Measurements from ENCODE around the gene ANKRD63.
A peak's percentile ranks its signal among the peaks of the same experiment; 100 is the strongest.

Gene ANKRD63

GRCh38 chr15:40282869-40283614, at the start of gene ANKRD63:
Gene ANKRD63, minus strand, starts transcription at chr15:40283064. Its CDS starts 478 bp downstream, at chr15:40282586.
- peak; percentile 57 for DNase-seq

GRCh38 chr15:40332113-40332781, 49.4 kb upstream of the ANKRD63 start:
- no peak for DNase-seq

GRCh38 chr15:40331637-40332036, 48.8 kb upstream of the ANKRD63 start:
- no peak for DNase-seq

GRCh38 chr15:40331026-40331425, 48.2 kb upstream of the ANKRD63 start:
- DNase-seq: no peak

- DNase-seq: no peak
Observed at GRCh38 chr15:40330368-40330836, 47.5 kb upstream of the ANKRD63 start.

GRCh38 chr15:40329804-40330203, 46.9 kb upstream of the ANKRD63 start:
- no peak for DNase-seq

- DNase-seq: peak; percentile 87
Observed at GRCh38 chr15:40328751-40329150, 45.9 kb upstream of the ANKRD63 start.

- no peak for DNase-seq
Observed at GRCh38 chr15:40328176-40328575, 45.3 kb upstream of the ANKRD63 start.

GRCh38 chr15:40327457-40327856, 44.6 kb upstream of the ANKRD63 start:
- peak; percentile 71 for DNase-seq

GRCh38 chr15:40325700-40326099, 42.8 kb upstream of the ANKRD63 start:
- DNase-seq: no peak

- DNase-seq: no peak
Observed at GRCh38 chr15:40325188-40325587, 42.3 kb upstream of the ANKRD63 start.

GRCh38 chr15:40323953-40324937, 41.4 kb upstream of the ANKRD63 start:
- DNase-seq: no peak

- peak; percentile 93 for DNase-seq
Observed at GRCh38 chr15:40323239-40323952, 40.5 kb upstream of the ANKRD63 start, which contains the start of gene INAFM2. Gene INAFM2, plus strand, starts transcription at chr15:40323692. Its CDS starts 364 bp downstream, at chr15:40324056.

- no peak for DNase-seq
Observed at GRCh38 chr15:40322531-40323238, 39.8 kb upstream of the ANKRD63 start.

- peak; percentile 73 for DNase-seq
Observed at GRCh38 chr15:40320931-40321371, 38.1 kb upstream of the ANKRD63 start.

- no peak for DNase-seq
Observed at GRCh38 chr15:40320409-40320808, 37.5 kb upstream of the ANKRD63 start.

GRCh38 chr15:40317580-40317979, 34.7 kb upstream of the ANKRD63 start:
- DNase-seq: peak; percentile 40

GRCh38 chr15:40316931-40317330, 34.1 kb upstream of the ANKRD63 start:
- no peak for DNase-seq

- no peak for DNase-seq
Observed at GRCh38 chr15:40314723-40315276, 31.9 kb upstream of the ANKRD63 start.

GRCh38 chr15:40313531-40314398, 30.9 kb upstream of the ANKRD63 start:
- peak; percentile 94 for DNase-seq

Measured in RPMI8226 (cell line).